Measurements from ENCODE around the gene OGDH. TPM values are rescaled to one million over a fixed set of nuclear protein-coding genes. Genes with fewer than 3 reads are reported as not detected.

Gene OGDH
- total RNA-seq, 6 experiments from 2014 or later: 46.6 to 63.2 (median 55.8) TPM

- no peaks in the 10 kb centered on the region for H3K9me3 ChIP-seq
- intact Hi-C loops (cut with DNase I): no loop called here
- 71% methylated on average over 1 of the region's 7 CpGs for WGBS (ENCODE audit: insufficient coverage, low coverage, low lambda C conversion rate, missing lambda C conversion rate)
- no peak overlapping the region for H3K4me3 ChIP-seq
- H3K27me3 ChIP-seq: no peaks in the 10 kb centered on the region
- no peak for TF ChIP-seq CTCF (IDR thresholded peaks at IDR 0.05)
- no peak for TF ChIP-seq POLR2A (IDR thresholded peaks at IDR 0.05)
- H3K4me1 ChIP-seq: no peaks in the 10 kb centered on the region
- H3K36me3 ChIP-seq: peaks cover 0 to 27% (median 3%) of the 10 kb centered on the region in 4 donors
- DNase-seq (no peak), ATAC-seq (no peak)
- H3K27ac ChIP-seq: no peak overlapping the region
Observed at GRCh38 chr7:44757739-44758138, 151.3 kb downstream of the OGDH start.

Other genes starting within 250 kb of the OGDH start
- gene NUDCD3, start 116.0 kb upstream of the OGDH start, total RNA-seq: 10 to 100 TPM; 24.4 to 47.1 (median 42.5) TPM
- 10 to 100 TPM; 17.0 to 49.8 (median 21.1) TPM for gene NPC1L1, start 65.3 kb upstream of the OGDH start, total RNA-seq
- 10 to 100 TPM; 31.8 to 42.2 (median 36.5) TPM for gene DDX56, start 32.7 kb upstream of the OGDH start, total RNA-seq
- 10 to 100 TPM; 32.5 to 91.1 (median 41.7) TPM for gene TMED4, start 24.4 kb upstream of the OGDH start, total RNA-seq
- 10 to 100 TPM in 4 of 6 experiments, 1 to 10 TPM in 2; 8.6 to 36.3 (median 28.6) TPM for gene ZMIZ2, start 142.2 kb downstream of the OGDH start, total RNA-seq
- gene PPIA, start 190.1 kb downstream of the OGDH start, total RNA-seq: 1,000 to 10,000 TPM in 2 of 6 experiments, 100 to 1,000 TPM in 4; 530 to 1,528 (median 637) TPM
- gene H2AZ2, start 241.5 kb downstream of the OGDH start, total RNA-seq: 10 to 100 TPM; 49.3 to 69.1 (median 60.9) TPM